ENCODE results near the gene RHBDL1. TPM values are rescaled to one million over a fixed set of nuclear protein-coding genes. Genes with fewer than 3 reads are reported as not detected.

The RHBDL1 gene
- total and polyA plus RNA-seq, 10 of the 15 experiments (the other 5 are each of a cell fraction or from before 2014, with no cell fraction given), result 0.04 to 1.3 (median 0.65) TPM; not detected in 5

DNA sequence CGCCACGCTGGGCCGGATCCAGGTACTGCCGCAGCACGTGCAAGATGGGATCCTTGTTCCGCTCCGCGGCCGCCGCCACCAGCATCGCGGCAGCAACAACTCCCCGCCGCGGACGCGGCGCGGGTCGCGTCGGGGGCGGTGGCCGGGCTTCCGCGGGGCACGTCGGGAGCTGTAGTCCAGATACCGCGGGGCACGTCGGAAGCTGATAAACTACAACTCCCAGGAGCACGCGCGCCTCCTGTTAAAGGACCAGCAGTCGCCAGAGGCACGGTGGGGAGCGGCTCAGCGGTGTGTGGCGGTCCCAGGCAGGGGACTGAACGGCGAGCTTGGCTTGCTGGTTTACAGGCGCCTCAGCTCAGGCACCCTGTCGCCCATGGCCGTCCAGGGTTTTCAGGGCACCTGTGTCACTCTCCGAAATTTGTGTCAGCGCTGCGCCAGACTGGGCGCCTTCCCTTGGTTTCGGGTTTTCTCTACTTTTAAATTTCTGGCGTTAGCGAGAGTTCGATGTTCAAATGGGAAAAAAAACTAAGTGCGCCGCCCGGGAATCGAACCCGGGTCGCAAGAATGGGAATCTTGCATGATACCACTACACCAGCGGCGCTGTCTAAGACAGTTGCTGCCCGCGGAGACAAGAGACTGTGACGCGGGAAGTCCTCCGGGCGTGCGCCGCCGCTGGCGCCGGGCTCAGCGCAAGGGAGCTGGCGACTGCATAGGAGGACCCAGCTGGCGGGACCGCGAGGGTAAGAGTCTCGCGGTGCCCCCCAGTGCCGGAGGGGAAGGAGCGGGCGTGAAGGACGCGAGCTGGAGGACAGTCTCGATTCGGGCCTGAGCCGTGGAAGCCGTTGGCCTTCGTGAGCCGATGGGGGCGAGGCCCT lies 39.0 kb upstream of the RHBDL1 start, which contains the start of gene METTL26 (continued):
- TF ChIP-seq NRF1 (conservative IDR thresholded peaks at IDR 0.05; ENCODE audit: low read depth, low read length), result no peak
- TF ChIP-seq, protein P1, sequence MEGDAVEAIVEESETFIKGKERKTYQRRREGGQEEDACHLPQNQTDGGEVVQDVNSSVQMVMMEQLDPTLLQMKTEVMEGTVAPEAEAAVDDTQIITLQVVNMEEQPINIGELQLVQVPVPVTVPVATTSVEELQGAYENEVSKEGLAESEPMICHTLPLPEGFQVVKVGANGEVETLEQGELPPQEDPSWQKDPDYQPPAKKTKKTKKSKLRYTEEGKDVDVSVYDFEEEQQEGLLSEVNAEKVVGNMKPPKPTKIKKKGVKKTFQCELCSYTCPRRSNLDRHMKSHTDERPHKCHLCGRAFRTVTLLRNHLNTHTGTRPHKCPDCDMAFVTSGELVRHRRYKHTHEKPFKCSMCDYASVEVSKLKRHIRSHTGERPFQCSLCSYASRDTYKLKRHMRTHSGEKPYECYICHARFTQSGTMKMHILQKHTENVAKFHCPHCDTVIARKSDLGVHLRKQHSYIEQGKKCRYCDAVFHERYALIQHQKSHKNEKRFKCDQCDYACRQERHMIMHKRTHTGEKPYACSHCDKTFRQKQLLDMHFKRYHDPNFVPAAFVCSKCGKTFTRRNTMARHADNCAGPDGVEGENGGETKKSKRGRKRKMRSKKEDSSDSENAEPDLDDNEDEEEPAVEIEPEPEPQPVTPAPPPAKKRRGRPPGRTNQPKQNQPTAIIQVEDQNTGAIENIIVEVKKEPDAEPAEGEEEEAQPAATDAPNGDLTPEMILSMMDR (IDR thresholded peaks at IDR 0.05 in 2 of 3, conservative IDR thresholded peaks at IDR 0.05 in 1 of 3; ENCODE audit: control insufficient read depth in 2 of 3, extremely low read depth in 1 of 3, insufficient read depth in 1 of 3, low read depth in 3 of 3, low read length in 3 of 3), result peak in 1 of 3 experiments; percentile 12; a peak in 1 of 6 replicates
- TF ChIP-seq FOS (IDR thresholded peaks at IDR 0.05; ENCODE audit: borderline replicate concordance, extremely low read depth, insufficient read length), result no peak
- TF ChIP-seq BHLHE40 (IDR thresholded peaks at IDR 0.05; ENCODE audit: borderline replicate concordance in 1 of 2, low read depth in 2 of 2, low read length in 1 of 2), result peak; percentile 96 to 99
- peak; percentile 76; the same call in 1 of the 2 replicates for TF ChIP-seq PML (IDR thresholded peaks at IDR 0.05; ENCODE audit: low read length)
- TF ChIP-seq NR2F1 (conservative IDR thresholded peaks at IDR 0.05), result peak; percentile 61
- no peak for TF ChIP-seq RFX5 (IDR thresholded peaks at IDR 0.05; ENCODE audit: low read depth, low read length)
- peak; percentile 76 for TF ChIP-seq YY1 (IDR thresholded peaks at IDR 0.05; ENCODE audit: low read depth, low read length)
- TF ChIP-seq MTA2 (IDR thresholded peaks at IDR 0.05; ENCODE audit: low read depth), result no peak
- TF ChIP-seq ZNF622 (IDR thresholded peaks at IDR 0.05), result no peak
- TF ChIP-seq, protein P2, sequence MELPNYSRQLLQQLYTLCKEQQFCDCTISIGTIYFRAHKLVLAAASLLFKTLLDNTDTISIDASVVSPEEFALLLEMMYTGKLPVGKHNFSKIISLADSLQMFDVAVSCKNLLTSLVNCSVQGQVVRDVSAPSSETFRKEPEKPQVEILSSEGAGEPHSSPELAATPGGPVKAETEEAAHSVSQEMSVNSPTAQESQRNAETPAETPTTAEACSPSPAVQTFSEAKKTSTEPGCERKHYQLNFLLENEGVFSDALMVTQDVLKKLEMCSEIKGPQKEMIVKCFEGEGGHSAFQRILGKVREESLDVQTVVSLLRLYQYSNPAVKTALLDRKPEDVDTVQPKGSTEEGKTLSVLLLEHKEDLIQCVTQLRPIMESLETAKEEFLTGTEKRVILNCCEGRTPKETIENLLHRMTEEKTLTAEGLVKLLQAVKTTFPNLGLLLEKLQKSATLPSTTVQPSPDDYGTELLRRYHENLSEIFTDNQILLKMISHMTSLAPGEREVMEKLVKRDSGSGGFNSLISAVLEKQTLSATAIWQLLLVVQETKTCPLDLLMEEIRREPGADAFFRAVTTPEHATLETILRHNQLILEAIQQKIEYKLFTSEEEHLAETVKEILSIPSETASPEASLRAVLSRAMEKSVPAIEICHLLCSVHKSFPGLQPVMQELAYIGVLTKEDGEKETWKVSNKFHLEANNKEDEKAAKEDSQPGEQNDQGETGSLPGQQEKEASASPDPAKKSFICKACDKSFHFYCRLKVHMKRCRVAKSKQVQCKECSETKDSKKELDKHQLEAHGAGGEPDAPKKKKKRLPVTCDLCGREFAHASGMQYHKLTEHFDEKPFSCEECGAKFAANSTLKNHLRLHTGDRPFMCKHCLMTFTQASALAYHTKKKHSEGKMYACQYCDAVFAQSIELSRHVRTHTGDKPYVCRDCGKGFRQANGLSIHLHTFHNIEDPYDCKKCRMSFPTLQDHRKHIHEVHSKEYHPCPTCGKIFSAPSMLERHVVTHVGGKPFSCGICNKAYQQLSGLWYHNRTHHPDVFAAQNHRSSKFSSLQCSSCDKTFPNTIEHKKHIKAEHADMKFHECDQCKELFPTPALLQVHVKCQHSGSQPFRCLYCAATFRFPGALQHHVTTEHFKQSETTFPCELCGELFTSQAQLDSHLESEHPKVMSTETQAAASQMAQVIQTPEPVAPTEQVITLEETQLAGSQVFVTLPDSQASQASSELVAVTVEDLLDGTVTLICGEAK (IDR thresholded peaks at IDR 0.05; ENCODE audit: borderline replicate concordance), result peak; percentile 86
- no peak for TF ChIP-seq NFYA (IDR thresholded peaks at IDR 0.05; ENCODE audit: borderline replicate concordance, low read depth, low read length)
- TF ChIP-seq RCOR1 (conservative IDR thresholded peaks at IDR 0.05; ENCODE audit: low read depth, low read length), result no peak; the same call in 1 of the 2 replicates
- TF ChIP-seq, protein P3, sequence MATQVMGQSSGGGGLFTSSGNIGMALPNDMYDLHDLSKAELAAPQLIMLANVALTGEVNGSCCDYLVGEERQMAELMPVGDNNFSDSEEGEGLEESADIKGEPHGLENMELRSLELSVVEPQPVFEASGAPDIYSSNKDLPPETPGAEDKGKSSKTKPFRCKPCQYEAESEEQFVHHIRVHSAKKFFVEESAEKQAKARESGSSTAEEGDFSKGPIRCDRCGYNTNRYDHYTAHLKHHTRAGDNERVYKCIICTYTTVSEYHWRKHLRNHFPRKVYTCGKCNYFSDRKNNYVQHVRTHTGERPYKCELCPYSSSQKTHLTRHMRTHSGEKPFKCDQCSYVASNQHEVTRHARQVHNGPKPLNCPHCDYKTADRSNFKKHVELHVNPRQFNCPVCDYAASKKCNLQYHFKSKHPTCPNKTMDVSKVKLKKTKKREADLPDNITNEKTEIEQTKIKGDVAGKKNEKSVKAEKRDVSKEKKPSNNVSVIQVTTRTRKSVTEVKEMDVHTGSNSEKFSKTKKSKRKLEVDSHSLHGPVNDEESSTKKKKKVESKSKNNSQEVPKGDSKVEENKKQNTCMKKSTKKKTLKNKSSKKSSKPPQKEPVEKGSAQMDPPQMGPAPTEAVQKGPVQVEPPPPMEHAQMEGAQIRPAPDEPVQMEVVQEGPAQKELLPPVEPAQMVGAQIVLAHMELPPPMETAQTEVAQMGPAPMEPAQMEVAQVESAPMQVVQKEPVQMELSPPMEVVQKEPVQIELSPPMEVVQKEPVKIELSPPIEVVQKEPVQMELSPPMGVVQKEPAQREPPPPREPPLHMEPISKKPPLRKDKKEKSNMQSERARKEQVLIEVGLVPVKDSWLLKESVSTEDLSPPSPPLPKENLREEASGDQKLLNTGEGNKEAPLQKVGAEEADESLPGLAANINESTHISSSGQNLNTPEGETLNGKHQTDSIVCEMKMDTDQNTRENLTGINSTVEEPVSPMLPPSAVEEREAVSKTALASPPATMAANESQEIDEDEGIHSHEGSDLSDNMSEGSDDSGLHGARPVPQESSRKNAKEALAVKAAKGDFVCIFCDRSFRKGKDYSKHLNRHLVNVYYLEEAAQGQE (IDR thresholded peaks at IDR 0.05; ENCODE audit: low read depth, low read length), result no peak
- peak; percentile 86 for TF ChIP-seq ZSCAN29 (IDR thresholded peaks at IDR 0.05)
- TF ChIP-seq CBX3 (IDR thresholded peaks at IDR 0.05; ENCODE audit: borderline replicate concordance, low read depth), result no peak
- peak; percentile 76 for TF ChIP-seq CREB1 (IDR thresholded peaks at IDR 0.05; ENCODE audit: low read depth)
- no peak for TF ChIP-seq SUPT20H (IDR thresholded peaks at IDR 0.05; ENCODE audit: borderline replicate concordance, control insufficient read depth, low read depth, low read length)
- no peak for TF ChIP-seq SMC3 (IDR thresholded peaks at IDR 0.05; ENCODE audit: borderline replicate concordance, low read length)
- no peak for TF ChIP-seq FOXK2 (IDR thresholded peaks at IDR 0.05)
- no peak for TF ChIP-seq RBBP5 (conservative IDR thresholded peaks at IDR 0.05)
